NCI-H146 treated with DMSO at 0.1 percent for 48 hours (cell line): ENCODE data around the gene WDR70.
"Not testable (repeated sequence)": the region's sequence is repeated elsewhere in the genome, so short reads cannot be mapped to it uniquely, and the experiment has no call there.

Experiments
- DNase-seq: peaks from one replicate; lab custom pipeline; 2025; ENCODE audit not compliant: unreplicated experiment; lab: John Stamatoyannopoulos, UW

WDR70 gene

GRCh38 chr5:37453252-37453651 is 74.1 kb downstream of the WDR70 start:
- not testable (repeated sequence) for DNase-seq

- not testable (repeated sequence) for DNase-seq
Observed at GRCh38 chr5:37454402-37455055, 75.4 kb downstream of the WDR70 start.

- DNase-seq: not testable (repeated sequence)
Observed at GRCh38 chr5:37463191-37464051, 84.3 kb downstream of the WDR70 start.

- DNase-seq: not testable (repeated sequence)
Observed at GRCh38 chr5:37464581-37464980, 85.5 kb downstream of the WDR70 start.

- DNase-seq: not testable (repeated sequence)
Observed at GRCh38 chr5:37469383-37469782, 90.3 kb downstream of the WDR70 start.

- DNase-seq: no peak
Observed at GRCh38 chr5:37471666-37472197, 92.6 kb downstream of the WDR70 start.

- no peak for DNase-seq
Observed at GRCh38 chr5:37477426-37477825, 98.3 kb downstream of the WDR70 start.

- no peak for DNase-seq
Observed at GRCh38 chr5:37478121-37478894, 99.2 kb downstream of the WDR70 start.

GRCh38 chr5:37481395-37481794 is 102.3 kb downstream of the WDR70 start:
- not testable (repeated sequence) for DNase-seq

- no peak for DNase-seq
Observed at GRCh38 chr5:37490120-37490810, 111.1 kb downstream of the WDR70 start.

GRCh38 chr5:37490931-37491330 is 111.8 kb downstream of the WDR70 start:
- no peak for DNase-seq

GRCh38 chr5:37492778-37493555 is 113.8 kb downstream of the WDR70 start:
- no peak for DNase-seq

GRCh38 chr5:37494756-37495155 is 115.6 kb downstream of the WDR70 start:
- DNase-seq: no peak

GRCh38 chr5:37495210-37495609 is 116.1 kb downstream of the WDR70 start:
- DNase-seq: no peak

- no peak for DNase-seq
Observed at GRCh38 chr5:37495668-37496347, 116.7 kb downstream of the WDR70 start.

GRCh38 chr5:37496902-37497445 is 117.9 kb downstream of the WDR70 start:
- DNase-seq: no peak

- no peak for DNase-seq
Observed at GRCh38 chr5:37501152-37501551, 122.0 kb downstream of the WDR70 start.

- no peak for DNase-seq
Observed at GRCh38 chr5:37506241-37506640, 127.1 kb downstream of the WDR70 start.

- DNase-seq: no peak
Observed at GRCh38 chr5:37506722-37507121, 127.6 kb downstream of the WDR70 start.
